Stimulated activated CD4-positive, alpha-beta T cell treated with anti-CD3 and anti-CD28 coated beads, TNF-alpha, amount 100 ng/mL, for 1 hour (primary cell): ENCODE measurements around the gene PPP1R12A.

ENCODE experiments used
- DNase-seq, 3 donors: peaks; one replicate each; pipeline ENCODE4 v3.0.0-alpha.2; 2020; ENCODE audit warnings: low read depth in 3 of 3, low spot score in 1 of 3

Gene PPP1R12A

DNA sequence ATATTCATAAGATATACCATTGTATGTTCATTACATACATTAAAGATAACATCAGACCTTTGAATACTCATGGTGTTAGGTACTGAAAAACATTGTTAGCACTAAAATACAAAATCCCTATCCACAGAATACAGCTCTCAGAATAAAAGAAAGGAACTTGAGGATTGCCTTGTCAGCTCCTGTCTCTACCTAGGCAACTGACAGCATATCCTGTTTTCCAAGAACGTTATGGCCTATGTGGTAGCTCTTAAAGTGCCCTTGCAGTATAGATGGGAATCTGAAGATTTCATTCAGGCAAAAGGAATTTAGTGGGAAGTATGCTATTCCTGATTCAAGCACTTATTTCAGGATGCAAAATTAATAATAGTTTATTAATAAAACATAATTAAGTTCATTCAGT, 1.8 kb upstream of the PPP1R12A start:
- no peak for DNase-seq

DNA sequence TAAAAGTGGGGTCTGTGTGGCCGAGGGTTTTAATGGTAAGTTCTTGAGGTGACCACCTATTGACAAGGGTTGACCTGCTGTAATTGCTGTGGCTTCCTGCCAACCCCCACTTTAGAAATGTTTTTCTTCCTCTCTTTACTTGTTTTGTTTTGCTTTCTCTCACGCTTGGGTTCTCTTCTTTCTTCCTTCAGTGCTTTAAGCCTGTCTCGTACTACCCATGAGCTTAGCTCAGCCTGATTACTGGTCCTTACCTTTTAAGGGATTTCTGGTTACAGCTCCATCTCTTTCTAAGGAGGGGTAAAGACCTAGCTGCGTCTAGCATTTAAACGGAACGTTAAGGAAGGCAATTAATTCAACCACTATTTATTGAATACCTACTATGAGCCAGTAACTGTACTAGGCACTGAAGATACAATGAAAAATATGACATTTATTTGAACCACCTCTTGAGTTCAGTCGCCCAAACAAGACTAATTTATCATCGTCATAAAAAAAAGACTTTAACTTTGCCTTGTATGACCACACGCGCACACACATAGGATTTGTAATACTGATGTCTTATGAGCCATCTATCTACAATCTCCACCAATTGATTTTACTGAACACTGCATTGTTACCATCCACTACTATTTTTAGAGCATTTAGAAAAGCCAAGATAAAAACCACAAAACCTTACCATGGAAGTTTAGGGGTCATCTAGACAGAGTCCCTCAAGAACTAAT, 888 bp upstream of the PPP1R12A start:
- DNase-seq: no peak

DNA sequence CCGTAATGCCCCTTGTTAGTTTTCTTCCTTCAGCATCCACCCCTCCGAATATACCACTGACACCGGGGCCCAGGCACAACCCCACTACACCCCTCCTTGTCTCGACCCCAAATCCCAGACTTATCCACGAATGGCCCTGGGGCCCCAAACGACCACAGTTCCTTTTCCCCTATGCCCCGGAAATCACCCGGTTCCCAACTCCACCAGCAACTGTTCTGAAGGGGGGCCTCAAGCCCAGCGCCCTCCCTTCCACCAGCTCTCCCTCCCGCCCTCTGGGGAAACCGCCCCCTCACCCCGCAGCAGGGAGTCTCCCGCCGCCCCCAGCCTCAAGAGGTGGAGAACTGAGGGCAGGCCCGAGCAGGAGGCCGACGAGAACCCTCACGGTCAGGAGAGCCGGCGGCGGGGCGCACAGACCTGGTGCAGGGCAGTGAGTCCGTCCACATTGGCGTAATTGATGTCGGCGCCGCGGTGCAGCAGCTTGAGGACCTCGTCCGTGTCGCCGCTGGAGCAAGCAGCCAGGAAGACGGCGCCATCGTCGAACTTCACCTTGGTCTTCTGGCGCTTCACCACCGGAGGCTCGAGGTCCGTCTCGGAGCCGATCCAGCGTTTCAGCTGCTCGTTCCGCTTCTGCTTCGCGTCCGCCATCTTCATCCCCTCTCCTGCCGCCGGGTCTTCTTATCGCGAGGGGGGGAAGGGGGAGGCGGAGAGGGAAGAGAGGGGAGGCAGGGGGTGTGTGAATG, 446 bp downstream of the PPP1R12A start:
- DNase-seq: peak in 1 of 3 donors; percentile 30

DNA sequence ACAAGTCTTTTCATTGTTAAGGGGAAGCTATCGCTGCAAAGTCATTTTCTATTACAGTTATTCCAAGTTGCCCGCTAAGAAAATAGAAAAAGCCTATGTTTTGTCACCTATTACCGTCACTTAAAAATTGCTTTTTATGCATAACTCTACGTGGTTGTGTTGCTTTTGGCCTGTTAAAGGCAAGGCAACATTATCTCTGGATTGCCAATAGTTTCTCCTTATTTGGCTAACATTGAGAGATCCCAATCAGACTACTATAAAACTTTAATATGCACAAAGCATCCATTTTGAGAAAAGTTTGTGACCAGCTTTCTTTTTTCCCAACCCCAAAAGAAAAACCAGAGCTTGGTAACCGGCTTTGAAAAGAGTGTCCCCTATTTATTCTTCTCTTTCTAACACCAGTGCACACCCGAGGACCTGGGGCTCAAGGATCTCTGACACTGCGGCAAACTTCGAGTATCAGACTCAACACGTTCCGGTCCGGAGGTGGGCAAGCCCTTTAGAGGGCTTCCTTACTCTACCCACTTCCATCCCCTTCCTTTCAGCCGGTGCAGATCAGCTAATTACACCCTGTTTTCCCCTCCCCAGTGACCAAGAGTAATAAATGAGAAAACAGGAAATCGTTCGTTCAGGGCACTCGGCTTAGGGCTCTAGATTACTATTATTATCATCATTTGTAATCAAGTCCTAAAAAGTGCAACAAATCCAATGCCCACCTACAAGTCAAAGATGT, 1.2 kb downstream of the PPP1R12A start:
- DNase-seq: no peak

- no peak for DNase-seq
Measured at GRCh38 chr12:79933043-79933442, 1.9 kb downstream of the PPP1R12A start.

DNA sequence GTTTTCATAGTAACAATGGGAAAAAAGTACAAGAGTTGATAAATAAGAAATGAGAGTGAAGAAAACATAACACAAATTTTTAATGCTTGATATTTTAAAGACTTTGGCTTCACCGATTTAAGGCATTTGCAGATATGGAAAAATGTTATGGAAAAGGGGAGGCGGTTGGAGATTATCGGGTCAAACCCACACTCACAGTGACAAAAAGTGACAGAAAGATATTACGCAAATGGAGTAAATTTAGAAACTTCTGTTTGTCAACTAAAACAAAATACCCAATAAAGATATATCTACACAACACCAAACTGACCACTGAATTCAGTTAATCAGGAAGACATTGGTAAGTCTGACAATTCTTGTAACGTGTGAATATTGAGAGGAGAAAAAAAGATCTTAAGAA, 2.5 kb downstream of the PPP1R12A start:
- DNase-seq: no peak

DNA sequence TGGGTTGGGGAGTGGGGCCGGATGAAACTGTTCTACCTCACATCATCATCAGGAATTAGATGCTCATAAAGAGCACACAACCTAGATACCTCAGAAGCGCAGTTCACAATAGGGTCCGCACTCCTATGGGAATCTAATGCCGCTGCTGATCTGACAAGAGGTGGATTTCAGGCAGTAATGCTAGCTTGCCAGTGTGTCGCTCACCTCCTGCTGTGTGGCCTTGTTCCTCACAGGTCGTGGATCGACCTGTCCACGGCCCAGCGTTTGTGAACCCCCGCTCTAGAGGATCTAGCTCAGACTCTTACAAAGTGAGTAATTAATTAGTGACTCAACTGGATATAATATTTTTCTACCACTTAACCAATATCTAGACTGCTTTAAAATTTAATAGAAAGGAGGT, 5.8 kb downstream of the PPP1R12A start:
- DNase-seq: no peak

DNA sequence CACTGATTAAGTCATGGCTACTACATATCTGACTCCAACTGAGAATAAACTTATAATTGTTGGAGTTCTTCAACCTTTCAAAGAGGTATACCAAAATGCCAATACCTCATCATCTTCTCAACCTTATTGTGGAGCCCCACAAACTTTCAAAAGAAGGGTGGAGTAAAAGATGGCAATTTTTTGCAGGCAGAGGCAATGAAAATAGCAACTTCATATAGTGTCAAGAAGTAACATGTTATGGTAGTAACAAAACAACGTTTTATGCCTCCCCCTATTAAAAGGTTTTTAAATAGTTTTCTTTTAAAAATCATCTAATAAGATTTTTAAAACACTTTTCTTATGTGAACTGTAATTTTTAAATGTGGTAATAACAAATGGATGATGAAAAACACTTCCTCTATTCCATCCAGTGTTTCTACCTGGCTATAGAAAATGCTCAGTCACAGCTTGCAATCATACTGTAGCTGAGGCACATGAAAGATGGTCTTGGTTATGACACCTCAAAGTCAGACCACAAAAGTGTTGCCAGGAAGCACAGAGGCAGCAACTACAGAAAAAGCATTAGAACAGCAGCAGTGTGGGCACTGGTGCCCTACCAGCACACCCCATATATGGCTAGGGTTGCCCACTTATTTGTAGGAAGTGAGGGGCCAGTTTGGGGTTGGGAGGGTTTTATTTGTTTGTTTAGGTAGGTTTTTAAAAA, 7.0 kb downstream of the PPP1R12A start:
- peak in 2 of 3 donors; percentile 7 to 10 for DNase-seq

GRCh38 chr12:79926951-79927350, 7.9 kb downstream of the PPP1R12A start:
- DNase-seq: no peak

GRCh38 chr12:79925492-79925891, 9.4 kb downstream of the PPP1R12A start:
- DNase-seq: no peak

- DNase-seq: no peak
Measured at GRCh38 chr12:79921786-79922185, 13.1 kb downstream of the PPP1R12A start.

DNA sequence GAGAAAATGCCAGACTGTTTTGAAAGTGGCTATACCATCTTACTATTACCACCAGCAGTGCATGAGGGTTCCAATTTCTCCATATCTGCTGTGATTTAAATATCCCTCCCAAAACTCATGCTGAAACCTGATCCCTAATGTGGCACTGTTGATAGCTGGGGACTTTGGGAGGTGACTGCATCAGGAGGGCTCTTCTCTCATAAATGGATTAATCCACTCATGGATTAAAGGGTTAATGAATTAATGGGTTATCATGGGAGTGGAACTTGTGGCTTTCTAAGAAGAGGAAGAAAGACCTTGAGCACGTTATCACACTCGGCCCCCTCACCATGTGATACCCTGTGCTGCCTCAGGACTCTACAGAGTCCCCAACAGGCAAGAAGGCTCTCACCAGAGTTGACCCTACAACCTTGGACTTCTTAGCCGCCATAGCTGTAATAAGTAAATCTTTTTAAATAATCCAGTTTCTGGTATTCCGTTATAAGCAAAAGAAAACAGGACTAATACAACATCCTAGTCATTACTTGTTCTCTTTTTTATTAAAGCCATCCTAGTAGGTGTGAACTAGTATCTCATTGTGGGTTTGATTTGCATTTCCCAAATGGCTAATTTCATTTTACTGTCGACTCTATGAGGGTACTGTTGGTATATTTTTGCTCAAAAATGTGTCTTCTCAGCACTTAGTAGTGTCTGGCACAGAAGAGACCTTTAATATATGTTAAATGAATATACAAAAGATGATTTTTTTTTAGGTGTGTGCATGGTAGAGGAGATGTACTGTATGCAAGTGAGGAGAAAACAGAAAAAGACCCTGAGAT, 14.3 kb downstream of the PPP1R12A start:
- DNase-seq: no peak

DNA sequence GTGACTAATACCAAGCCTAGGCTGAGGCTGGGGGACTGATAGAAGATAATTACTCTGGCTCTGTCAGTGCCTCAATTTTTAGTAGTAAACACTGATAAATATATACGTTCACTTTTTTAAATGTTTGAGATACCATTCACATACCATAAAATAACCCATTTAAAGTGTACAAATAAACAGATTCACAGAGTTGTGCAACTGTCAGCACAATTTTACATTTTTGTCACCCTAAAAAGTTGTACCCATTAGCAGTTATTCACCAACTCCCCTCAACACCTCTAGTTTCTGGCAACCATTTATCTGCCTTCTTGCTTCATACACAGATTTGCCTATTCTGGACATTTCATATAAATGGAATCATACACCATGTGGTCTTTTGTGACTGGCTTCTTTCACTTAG, 15.1 kb downstream of the PPP1R12A start:
- DNase-seq: no peak

- DNase-seq: no peak
Measured at GRCh38 chr12:79916826-79917225, 18.1 kb downstream of the PPP1R12A start.

DNA sequence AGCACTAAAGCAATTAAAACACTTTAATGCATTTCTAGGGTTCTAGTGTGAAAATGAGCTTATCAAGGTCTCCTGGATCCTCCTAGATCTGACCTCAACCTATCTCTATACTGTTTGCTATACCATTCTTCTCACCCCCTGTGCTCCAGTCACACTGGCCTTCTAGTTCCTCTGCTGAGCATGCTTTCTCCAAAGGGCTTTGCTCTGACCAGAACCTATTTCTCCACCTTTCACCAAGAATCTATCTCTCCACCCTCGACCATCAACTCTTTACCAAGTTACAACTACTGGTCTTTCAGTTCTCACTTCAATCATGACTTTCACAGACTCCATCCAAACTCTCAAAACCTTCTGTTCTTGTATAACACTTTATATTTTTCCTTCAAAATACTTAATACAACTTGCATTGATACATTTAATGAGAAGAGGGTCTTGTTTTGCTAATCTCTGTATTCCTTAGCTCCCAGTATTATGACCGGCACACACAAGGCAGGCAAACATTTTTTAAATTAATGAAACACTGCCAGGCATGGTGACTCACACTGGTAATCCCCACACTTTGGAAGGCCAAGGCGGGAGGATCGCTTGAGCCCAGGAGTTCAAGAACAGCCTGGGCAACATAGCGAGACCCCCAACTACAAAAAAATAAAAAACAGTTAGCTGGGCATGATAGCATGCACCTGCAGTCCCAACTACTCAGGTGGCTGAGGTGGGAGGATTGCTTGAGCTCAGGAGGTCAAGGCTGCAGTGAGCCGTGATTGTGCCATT, 22.8 kb downstream of the PPP1R12A start:
- DNase-seq: no peak

DNA sequence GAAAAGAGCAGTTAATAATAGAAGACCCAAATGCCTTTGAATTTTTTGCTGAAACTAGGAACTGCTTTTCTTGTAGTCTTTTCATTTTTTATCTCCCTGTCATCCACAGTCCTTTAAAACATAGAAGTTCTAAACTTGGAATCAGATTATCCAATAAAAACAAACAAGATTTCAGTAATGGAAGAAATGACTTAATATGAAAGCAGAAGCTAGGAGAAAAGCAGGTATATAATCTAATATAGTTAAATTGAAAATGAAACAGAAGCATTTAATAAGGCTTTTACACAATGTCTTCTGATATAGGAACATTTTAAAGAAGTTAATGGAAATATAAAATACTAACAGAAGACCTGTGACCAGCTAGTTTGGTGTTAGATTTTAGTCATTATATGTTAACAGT, 26.5 kb downstream of the PPP1R12A start:
- no peak for DNase-seq

GRCh38 chr12:79901506-79901905, 33.4 kb downstream of the PPP1R12A start:
- no peak for DNase-seq

- no peak for DNase-seq
Measured at GRCh38 chr12:79900951-79901350, 33.9 kb downstream of the PPP1R12A start.

DNA sequence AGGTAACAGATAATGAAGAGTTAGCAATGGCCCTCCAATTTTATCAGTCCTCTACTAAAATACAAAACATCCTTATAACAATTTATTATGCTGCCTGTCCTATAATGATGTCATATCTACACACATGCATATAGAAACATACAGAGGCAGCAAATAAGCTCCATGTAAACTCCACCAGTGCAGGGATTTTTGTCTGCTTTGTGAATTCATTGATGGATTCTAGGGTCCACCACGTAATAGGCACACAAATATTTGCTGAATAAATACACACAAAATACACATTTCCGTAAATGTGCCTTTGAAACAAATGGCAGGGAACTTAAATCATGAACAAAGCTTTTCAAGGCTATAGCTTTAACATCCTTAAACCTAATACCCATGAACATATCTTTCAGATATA, 34.7 kb downstream of the PPP1R12A start:
- DNase-seq: no peak

DNA sequence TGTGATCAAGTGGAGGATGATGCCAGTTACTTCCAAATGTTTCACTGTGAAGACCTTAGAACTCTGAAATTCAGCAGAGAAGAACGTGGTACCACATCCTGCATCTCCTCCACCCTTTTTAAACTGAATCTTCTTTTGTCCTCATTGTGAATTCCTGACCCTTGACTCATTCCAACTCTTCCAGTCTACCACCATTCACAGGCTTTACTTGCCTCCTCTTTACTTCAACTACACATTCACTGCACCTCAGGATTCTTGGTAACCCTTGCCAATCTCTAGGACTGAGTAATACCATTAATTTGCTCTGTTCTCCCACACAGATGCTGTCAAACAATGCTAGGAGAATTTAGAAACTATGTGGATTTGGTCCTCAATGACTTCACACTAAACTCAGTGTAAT, 37.3 kb downstream of the PPP1R12A start:
- DNase-seq: no peak
